Iris pigment epithelial cell (primary cell): ENCODE measurements around the gene SOWAHB.

Source experiments
- DNase-seq: peaks from one replicate; pipeline ENCODE4 v3.0.0-alpha.2; 2011; ENCODE audit warnings: low read depth

The SOWAHB gene

GRCh38 chr4:76850010-76850441 is 47.9 kb downstream of the SOWAHB start:
- peak; percentile 97 for DNase-seq
